Activated T-cell treated with anti-CD3 and anti-CD28 coated beads for 24 hours (primary cell): ENCODE data around the gene EEF1G.

Source experiments
- DNase-seq: peaks from one replicate; pipeline ENCODE4 v3.0.0-alpha.2; 2020; ENCODE audit warnings: low read depth

The EEF1G gene

DNA sequence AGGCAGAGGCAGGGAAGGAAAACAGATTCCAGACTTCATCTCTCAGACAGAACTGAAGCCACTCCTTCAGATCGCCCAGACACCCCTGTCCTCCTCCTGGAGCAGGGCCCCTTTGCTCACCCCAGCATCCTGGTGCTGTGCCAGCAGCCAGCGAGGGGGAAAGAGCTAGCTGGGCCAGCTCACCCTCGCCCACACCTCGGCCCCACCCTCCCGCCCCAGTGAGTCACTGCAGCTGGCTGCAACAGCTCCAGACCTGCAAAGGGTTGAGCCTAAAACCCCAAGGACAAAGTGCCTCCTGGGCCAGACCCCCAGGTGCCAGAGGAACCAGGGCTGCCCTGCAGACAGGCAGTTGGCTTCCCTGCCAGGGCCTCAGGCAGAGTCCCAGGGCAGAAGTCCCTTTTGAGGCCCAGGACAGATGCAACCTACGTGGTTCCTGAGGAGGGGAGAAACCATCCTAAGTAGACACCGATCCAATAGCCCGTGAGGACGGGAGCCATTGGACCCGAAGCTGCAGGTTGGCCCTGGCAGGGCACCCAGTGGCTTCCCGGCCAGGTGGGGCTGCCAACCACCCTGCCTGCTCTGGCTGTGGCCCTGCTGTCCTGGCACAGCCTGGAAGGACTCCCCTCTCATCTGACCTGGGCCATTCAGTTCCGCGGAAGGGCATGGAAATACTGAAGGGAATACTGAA lies 34.3 kb downstream of the EEF1G start:
- no peak for DNase-seq

- no peak for DNase-seq
Measured at GRCh38 chr11:62538470-62539237, 35.0 kb downstream of the EEF1G start.

DNA sequence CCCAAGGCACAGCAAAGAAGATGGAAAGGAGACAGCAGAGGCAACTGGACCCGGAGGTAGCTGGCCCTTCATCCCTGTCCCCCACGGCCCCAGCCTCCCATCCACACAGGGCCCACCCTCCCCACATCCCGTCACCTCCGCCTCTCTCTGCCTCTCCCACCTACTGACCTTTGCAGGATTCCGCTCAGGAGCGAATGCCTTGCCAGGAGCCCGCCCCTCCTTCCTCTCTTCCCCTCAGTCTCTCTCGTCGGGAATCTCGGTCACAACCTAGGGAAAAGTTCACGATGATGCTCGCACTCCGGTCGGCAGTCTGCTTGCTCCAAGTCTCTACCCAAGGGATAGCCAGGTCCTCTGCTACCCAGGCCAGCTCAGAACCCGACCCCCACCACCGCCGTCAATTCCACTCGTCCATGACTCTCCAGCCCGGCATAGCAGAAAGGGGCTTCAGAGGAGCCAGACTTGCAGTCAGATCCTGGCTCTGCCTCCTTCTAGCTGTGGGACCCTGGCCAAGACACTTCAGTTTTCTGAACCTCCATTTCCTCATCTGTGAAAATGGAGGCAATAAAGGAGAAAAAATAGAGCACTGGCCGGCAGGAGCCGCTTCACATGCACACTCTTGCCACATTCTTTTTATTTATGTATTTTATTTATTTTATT lies 37.3 kb downstream of the EEF1G start:
- DNase-seq, result no peak

DNA sequence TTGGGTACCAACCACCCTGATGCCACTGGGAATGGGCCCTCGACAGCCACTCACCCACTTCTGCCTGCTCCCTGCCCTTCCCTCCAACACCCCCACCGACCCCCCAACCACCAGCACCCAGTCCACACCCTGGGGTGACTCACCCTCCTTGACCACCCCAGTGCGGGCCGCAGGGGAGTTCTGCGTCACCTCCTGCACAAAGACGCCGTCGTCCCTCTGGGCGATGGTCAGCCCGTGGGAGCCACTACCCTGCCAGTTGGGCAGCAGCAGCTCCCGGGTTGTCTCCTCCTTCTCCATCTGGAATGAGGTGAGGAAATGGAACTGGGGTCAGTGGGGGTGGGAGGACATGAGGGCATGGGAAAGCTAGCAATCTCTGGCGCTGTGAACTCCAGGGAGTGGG lies 37.9 kb downstream of the EEF1G start:
- no peak for DNase-seq

DNA sequence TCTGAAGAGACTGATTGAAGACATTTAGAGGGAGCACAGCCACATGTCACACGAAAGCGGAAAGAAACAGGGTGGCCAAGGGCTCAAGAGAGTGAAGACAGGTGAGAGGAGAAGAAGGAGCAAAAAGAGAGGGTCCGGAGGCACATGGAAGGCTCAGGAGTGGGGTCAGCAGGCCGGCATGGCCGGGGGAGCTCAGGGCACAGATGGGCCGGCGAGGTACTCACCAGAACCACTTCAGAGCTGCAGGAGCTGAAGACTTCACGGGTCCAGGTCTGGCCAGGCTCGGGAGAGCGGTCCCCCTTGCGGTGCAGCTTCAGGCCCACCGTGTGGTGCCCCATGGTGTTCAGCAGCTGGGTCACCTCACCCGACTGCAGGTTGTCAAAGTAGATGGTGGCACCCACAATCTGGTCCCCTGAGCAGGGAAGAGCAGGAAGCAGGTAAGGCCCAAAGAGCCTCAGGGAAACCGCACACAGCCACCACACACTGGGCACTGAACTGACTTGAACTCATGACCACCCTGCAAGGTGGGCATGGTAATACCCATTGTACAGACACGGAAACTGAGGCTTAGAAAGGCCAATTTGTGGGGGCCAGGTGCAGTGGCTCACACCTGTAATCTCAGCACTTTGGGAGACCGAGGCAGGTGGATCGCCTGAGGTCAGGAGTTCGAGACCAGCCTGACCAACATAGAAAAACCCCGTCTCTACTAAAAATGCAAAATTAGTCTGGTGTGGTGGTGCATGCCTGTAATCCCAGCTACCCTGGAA lies 38.7 kb downstream of the EEF1G start:
- no peak for DNase-seq

DNA sequence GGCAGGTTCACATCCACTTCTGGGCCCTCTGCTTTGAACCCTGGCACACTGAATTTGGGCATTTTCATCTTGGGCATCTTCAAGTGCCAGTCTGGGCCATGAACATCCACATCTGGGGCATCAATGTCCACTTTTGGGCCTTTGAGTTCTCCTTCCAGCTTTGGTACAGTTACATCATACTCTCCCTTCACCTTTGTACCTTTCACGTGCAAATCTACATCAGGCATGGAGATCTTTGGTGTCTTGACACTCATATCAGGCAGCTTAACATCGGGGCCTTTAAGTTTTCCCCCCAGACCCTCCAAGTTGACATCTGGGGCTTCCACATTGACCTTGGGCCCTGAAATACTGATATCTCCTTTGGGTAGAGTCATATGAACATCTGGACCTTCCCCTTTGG lies 41.6 kb downstream of the EEF1G start:
- DNase-seq, result no peak

- DNase-seq, result no peak
Measured at GRCh38 chr11:62516736-62517371, 56.8 kb downstream of the EEF1G start.

GRCh38 chr11:62514151-62514550 lies 59.5 kb downstream of the EEF1G start:
- no peak for DNase-seq

GRCh38 chr11:62513626-62514025 lies 60.1 kb downstream of the EEF1G start:
- no peak for DNase-seq

DNA sequence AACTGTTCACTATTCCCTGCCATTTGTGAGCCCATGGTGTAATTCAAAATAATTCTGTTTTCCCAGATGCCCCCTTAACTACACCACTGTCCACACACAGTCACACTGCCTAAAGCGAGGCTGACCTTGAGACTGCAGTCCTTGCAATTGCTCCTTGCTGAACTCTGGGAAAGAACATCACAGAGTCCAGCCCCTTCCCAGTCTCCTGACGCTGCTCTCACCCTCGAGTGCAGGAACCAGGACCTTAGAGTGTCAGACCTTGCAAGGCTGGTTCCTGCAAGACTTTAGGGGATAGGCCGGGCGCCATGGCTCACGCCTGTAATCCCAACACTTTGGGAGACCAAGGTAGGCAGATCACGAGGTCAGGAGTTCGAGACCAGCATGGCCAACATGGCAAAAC lies 60.7 kb downstream of the EEF1G start:
- DNase-seq, result no peak
